K562 (cell line): ENCODE measurements around the gene FRK. TPM values are rescaled to one million over a fixed set of nuclear protein-coding genes. Genes with fewer than 3 reads are reported as not detected.

ENCODE experiments used
- ARID1B ChIP-seq: fragments of 450-650 bp; IDR thresholded peaks from 2 replicates; pipeline ENCODE4 v1.6.1; 2016; ENCODE audit warnings: antibody characterized with exemption, mild to moderate bottlenecking, inconsistent platforms
- ASH1L ChIP-seq: fragments of 450-650 bp; IDR thresholded peaks from 2 replicates; pipeline ENCODE4 v1.6.1; 2018; ENCODE audit warnings: borderline replicate concordance, mild to moderate bottlenecking, low read depth; ENCODE audit not compliant: partially characterized antibody
- PML ChIP-seq: IDR thresholded peaks from 2 replicates; pipeline ENCODE4 v1.6.1; 2012; ENCODE audit warnings: low read length, inconsistent platforms
- STAG1 ChIP-seq: sonication (generic); formaldehyde crosslinking; IDR thresholded peaks from 2 replicates; pipeline ENCODE4 v1.5.0; 2020; ENCODE audit warnings: missing genetic modification reagents, borderline replicate concordance
- TEAD4 ChIP-seq, 2 experiments: sonication (generic) in 1 of 2; formaldehyde crosslinking in 1 of 2; IDR thresholded peaks; 2 replicates each; pipeline versions ENCODE4 v1.6.1 to v1.8.0; 2012 to 2022; ENCODE audit warnings: borderline replicate concordance in 1 of 2, inconsistent platforms in 1 of 2, low read length in 1 of 2, mild to moderate bottlenecking in 1 of 2, missing genetic modification reagents in 1 of 2
- XRCC4 ChIP-seq: IDR thresholded peaks from one replicate; pipeline ENCODE4 v1.6.1; 2011; ENCODE audit not compliant: insufficient read depth, insufficient read length; ENCODE audit errors: extremely low read depth
- ZNF143 ChIP-seq: sonication (generic); formaldehyde crosslinking; IDR thresholded peaks from 2 replicates; pipeline ENCODE4 v1.9.0; 2022; ENCODE audit warnings: mild to moderate bottlenecking, missing genetic modification reagents
- ZNF212 ChIP-seq: fragments of 450-650 bp; formaldehyde crosslinking; IDR thresholded peaks from 2 replicates; pipeline ENCODE4 v1.4.0; 2020; ENCODE audit warnings: mild to moderate bottlenecking
- ZNF263 ChIP-seq: sonication (generic); formaldehyde crosslinking; IDR thresholded peaks from 2 replicates; pipeline ENCODE4 v1.8.0; 2022; ENCODE audit warnings: mild to moderate bottlenecking, missing genetic modification reagents, borderline replicate concordance
- ZNF316 ChIP-seq: fragments of 450-650 bp; IDR thresholded peaks from 2 replicates; pipeline ENCODE4 v1.6.1; 2016
- polyA plus RNA-seq, 8 experiments: library from polyadenylated mRNA; depleted of rRNA in 4 of 8; stranded (reverse) in 5 of 8; unstranded in 3 of 8; fragments of >200 nt; fragmentation: Nextera tagmentation in 2 of 8; fragmentation: Illumina TruSeq in 1 of 8; extraction: Ambion mirVana in 2 of 8; extraction: Trizol in 1 of 8; gene quantifications; 2 replicates each; pipeline versions ENCODE4 v1.2.1 to v1.2.3, GENCODE V29; 2011 to 2014; ENCODE audit warnings: inconsistent platforms in 1 of 8, missing spikeins in 1 of 8
- total RNA-seq, 7 experiments: library from RNA; depleted of rRNA in 6 of 7; stranded (reverse); fragments of >200 nt in 6 of 7; fragmentation: Illumina TruSeq in 2 of 7; extraction: Trizol in 2 of 7; gene quantifications; 2 replicates each; pipeline versions ENCODE4 v1.2.1 to v1.2.3, GENCODE V29; 2011 to 2021; ENCODE audit warnings: low replicate concordance in 1 of 7
- TF ChIP-seq, protein P1 (sequence below): fragments of 450-650 bp; IDR thresholded peaks from 2 replicates; pipeline ENCODE4 v1.6.1; 2016; ENCODE audit warnings: borderline replicate concordance
- TF ChIP-seq, protein P2 (sequence below), 2 experiments: fragments of 450-650 bp; IDR thresholded peaks; 2 replicates each; pipeline ENCODE4 v1.6.1; 2016; ENCODE audit warnings: mild to moderate bottlenecking in 2 of 2, borderline replicate concordance in 1 of 2, low read depth in 1 of 2, moderate library complexity in 1 of 2
- TF ChIP-seq, protein P3 (sequence below), 2 experiments: fragments of 150-350 bp in 1 of 2; IDR thresholded peaks; 2 replicates each; pipeline ENCODE4 v1.6.1; 2012 to 2016; ENCODE audit warnings: low read depth in 2 of 2, low read length in 2 of 2, mild to moderate bottlenecking in 1 of 2, moderate library complexity in 1 of 2

FRK gene
- total and polyA plus RNA-seq, 9 of the 15 experiments (the other 6 are each of a cell fraction or from before 2014, with no cell fraction given), result 0.01 to 0.29 (median 0.09) TPM

DNA sequence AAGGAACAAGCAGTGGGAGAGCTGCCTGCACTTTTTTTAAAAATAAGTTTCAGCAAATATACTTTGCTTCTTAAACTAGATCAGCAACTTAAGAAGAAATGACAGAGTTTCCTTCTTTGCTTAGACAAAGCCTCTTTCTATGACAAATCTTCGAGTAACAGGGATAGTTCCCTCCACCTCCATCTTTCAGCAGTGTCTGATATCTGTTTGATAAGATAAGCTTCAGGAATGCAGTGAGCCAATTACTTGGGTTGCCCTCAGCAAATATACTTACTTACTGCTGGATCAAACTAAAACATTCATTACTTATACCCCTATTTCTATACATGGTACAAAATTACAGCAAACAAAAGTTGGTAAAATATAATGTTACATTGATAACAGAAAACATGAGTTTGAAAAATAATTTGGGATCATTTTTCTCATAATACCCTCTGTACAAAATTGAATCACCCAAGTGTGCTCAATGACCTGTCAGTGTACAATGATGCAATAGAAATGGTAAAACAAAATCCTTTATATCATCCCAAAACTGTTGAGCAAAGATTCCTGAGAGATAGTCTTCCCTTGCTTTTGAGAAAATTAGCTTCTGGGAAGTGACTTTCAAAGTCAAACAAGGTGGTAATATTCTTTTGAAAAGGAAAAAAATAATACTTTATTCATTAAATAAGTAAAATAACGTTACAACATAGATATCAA lies 24.5 kb downstream of the FRK start (continued):
- TF ChIP-seq TEAD4 (IDR thresholded peaks at IDR 0.05; ENCODE audit: low read length) (peak; percentile 89), TEAD4 (CRISPR knock-in tag; IDR thresholded peaks at IDR 0.05; ENCODE audit: borderline replicate concordance) (no peak), XRCC4 (no peak), ZNF263 (CRISPR knock-in tag) (no peak), ZNF212 (CRISPR knock-in tag) (no peak), STAG1 (CRISPR knock-in tag) (no peak), ASH1L (no peak), ARID1B (peak; percentile 74), PML (0 out of 2 replicates have a peak, but pooled peaks have one; percentile 40), ZNF316 (no peak), ZNF143 (CRISPR knock-in tag) (no peak)
- TF ChIP-seq, protein P1, sequence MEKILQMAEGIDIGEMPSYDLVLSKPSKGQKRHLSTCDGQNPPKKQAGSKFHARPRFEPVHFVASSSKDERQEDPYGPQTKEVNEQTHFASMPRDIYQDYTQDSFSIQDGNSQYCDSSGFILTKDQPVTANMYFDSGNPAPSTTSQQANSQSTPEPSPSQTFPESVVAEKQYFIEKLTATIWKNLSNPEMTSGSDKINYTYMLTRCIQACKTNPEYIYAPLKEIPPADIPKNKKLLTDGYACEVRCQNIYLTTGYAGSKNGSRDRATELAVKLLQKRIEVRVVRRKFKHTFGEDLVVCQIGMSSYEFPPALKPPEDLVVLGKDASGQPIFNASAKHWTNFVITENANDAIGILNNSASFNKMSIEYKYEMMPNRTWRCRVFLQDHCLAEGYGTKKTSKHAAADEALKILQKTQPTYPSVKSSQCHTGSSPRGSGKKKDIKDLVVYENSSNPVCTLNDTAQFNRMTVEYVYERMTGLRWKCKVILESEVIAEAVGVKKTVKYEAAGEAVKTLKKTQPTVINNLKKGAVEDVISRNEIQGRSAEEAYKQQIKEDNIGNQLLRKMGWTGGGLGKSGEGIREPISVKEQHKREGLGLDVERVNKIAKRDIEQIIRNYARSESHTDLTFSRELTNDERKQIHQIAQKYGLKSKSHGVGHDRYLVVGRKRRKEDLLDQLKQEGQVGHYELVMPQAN, result no peak
- TF ChIP-seq, protein P2, sequence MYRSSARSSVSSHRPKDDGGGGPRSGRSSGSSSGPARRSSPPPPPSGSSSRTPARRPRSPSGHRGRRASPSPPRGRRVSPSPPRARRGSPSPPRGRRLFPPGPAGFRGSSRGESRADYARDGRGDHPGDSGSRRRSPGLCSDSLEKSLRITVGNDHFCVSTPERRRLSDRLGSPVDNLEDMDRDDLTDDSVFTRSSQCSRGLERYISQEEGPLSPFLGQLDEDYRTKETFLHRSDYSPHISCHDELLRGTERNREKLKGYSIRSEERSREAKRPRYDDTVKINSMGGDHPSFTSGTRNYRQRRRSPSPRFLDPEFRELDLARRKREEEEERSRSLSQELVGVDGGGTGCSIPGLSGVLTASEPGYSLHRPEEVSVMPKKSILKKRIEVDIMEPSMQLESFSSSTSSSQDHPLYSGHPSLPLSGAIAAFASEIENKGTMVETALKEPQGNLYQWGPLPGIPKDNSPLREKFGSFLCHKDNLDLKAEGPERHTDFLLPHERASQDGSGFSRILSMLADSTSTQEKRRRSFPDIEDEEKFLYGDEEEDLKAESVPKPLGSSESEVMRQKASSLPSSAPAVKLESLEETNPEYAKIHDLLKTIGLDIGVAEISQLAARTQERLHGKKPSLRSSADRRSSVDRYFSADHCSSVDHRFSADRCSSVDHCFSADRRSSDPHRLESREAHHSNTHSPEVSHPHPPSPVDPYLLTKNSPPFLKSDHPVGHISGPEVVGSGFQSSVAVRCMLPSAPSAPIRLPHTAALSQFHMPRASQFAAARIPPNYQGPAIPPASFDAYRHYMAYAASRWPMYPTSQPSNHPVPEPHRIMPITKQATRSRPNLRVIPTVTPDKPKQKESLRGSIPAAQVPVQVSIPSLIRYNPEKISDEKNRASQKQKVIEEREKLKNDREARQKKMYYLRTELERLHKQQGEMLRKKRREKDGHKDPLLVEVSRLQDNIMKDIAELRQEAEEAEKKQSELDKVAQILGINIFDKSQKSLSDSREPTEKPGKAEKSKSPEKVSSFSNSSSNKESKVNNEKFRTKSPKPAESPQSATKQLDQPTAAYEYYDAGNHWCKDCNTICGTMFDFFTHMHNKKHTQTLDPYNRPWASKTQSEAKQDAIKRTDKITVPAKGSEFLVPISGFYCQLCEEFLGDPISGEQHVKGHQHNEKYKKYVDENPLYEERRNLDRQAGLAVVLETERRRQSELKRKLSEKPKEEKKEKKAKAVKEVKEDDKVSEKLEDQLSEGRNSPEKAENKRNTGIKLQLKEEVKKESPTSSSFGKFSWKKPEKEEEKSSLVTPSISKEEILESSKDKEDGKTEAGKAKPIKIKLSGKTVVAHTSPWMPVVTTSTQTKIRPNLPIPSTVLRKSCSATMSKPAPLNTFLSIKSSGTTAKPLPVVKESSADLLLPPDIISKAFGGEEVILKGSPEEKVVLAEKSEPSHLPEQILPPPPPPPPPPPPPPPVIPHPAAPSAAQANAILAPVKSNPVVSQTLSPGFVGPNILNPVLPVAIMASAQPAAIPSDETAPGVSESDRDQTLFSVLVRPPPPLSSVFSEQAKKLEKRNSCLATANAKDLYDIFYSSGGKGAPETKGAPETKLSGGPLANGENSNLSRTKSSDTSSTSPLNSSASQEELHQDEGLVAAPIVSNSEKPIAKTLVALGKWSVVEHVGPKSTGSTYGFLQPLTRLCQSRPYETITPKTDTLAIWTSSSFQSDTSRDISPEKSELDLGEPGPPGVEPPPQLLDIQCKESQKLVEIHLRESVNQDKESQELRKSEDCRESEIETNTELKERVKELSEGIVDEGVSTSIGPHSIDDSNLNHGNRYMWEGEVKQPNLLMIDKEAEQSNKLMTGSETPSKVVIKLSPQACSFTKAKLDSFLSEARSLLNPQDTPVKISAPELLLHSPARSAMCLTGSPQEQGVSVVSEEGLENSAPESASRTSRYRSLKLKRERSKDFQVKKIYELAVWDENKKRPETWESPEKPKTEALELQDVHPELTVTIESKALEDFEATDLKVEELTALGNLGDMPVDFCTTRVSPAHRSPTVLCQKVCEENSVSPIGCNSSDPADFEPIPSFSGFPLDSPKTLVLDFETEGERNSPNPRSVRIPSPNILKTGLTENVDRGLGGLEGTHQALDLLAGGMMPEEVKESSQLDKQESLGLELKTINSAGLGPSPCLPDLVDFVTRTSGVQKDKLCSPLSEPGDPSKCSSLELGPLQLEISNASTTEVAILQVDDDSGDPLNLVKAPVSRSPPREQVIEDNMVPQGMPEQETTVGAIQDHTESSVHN (IDR thresholded peaks at IDR 0.05; ENCODE audit: borderline replicate concordance in 1 of 2, low read depth in 1 of 2), result no peak
- TF ChIP-seq, protein P3, sequence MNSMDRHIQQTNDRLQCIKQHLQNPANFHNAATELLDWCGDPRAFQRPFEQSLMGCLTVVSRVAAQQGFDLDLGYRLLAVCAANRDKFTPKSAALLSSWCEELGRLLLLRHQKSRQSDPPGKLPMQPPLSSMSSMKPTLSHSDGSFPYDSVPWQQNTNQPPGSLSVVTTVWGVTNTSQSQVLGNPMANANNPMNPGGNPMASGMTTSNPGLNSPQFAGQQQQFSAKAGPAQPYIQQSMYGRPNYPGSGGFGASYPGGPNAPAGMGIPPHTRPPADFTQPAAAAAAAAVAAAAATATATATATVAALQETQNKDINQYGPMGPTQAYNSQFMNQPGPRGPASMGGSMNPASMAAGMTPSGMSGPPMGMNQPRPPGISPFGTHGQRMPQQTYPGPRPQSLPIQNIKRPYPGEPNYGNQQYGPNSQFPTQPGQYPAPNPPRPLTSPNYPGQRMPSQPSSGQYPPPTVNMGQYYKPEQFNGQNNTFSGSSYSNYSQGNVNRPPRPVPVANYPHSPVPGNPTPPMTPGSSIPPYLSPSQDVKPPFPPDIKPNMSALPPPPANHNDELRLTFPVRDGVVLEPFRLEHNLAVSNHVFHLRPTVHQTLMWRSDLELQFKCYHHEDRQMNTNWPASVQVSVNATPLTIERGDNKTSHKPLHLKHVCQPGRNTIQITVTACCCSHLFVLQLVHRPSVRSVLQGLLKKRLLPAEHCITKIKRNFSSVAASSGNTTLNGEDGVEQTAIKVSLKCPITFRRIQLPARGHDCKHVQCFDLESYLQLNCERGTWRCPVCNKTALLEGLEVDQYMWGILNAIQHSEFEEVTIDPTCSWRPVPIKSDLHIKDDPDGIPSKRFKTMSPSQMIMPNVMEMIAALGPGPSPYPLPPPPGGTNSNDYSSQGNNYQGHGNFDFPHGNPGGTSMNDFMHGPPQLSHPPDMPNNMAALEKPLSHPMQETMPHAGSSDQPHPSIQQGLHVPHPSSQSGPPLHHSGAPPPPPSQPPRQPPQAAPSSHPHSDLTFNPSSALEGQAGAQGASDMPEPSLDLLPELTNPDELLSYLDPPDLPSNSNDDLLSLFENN (IDR thresholded peaks at IDR 0.05; ENCODE audit: low read depth in 2 of 2, low read length in 2 of 2), result no peak
